GM18858 (cell line): ENCODE data around the gene THADA.
A peak's percentile ranks its signal among the peaks of the same experiment; 100 is the strongest.

Experiments
- ATAC-seq: cut with Tn5 transposase; IDR thresholded peaks from one replicate; pipeline ENCODE4 v1.9.1; 2021; ENCODE audit not compliant: unreplicated experiment

THADA gene

GRCh38 chr2:43513796-43514195, 82.0 kb downstream of the THADA start:
- ATAC-seq: no peak

- no peak for ATAC-seq
Observed at GRCh38 chr2:43513216-43513615, 82.6 kb downstream of the THADA start.

DNA sequence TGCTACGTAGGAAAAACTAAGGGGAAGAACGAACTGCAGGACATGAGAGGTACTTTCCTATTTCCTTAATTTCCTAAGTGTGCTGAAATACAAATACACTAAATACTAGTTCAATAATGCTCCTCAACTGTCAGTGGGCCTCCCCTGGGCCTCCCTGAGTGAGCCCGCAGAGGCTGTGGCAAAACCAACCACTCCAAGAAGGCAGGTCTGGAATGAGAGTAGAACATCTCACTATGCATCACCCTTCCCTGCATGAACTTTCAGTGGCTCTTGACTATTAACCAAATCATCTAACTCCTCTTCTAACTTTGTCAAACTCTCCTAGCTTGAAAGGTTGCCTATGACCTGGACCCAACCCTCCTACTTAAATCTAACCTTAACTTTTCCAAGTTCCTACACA, 84.6 kb downstream of the THADA start:
- ATAC-seq: no peak

- ATAC-seq: no peak
Observed at GRCh38 chr2:43509886-43510285, 86.0 kb downstream of the THADA start.

DNA sequence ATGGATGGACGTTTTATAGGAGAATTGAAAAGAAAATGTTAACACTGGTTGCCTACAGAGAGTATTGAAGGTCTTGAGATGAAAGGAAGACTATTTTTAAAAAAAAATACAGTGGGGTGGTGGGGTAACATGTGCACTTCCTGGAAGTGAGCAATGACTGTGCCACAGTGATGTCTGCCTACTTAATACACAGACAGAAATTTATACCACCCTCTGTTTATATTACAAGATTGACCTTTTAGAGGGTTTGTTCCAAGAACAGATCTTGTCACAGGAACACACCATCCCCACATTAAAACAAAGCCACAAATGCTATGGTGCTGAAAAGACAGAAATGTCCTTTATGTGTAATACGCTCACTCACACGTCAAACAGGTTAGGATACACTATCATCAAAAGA, 87.6 kb downstream of the THADA start:
- ATAC-seq: no peak

DNA sequence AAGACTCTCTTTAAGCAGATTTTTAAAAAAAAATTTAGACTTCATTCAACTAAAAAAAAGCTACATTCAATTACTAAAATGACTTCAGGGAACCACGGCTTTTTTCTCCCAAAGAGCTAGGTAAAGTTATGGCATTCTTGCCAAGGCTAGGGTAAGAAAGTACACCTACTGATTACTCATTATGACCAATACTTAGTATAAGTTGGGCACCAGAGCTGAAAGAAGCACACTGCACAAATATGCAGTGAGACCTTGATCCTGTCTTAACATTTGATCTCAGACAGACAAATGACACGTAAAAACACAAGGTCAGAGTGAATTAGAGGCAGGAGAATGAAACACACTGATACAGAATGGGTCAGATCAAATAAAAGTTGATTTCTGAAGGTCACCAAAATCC, 88.7 kb downstream of the THADA start:
- no peak for ATAC-seq

DNA sequence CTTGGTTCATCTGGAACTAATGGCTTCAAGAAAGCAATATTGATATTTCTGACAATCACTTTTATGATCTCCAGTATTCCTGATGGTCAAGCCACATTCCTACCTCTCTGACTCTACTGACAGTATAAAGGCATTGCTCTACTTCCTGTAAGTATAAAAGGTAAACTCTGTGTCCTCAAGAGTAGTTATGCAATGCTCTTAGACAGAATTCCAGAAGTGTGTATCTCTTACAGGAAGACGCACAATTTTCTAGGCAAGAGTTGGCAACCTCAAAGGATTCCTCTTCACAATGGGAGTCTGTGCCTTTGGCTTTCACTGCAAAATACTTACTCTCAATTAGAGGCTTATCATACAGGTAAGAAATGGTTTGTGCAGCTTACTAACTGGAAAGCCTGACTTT, 100.1 kb downstream of the THADA start:
- ATAC-seq: no peak

- no peak for ATAC-seq
Observed at GRCh38 chr2:43493954-43494353, 101.9 kb downstream of the THADA start.

- no peak for ATAC-seq
Observed at GRCh38 chr2:43491065-43491639, 104.7 kb downstream of the THADA start.

GRCh38 chr2:43490252-43490786, 105.5 kb downstream of the THADA start:
- ATAC-seq: no peak

GRCh38 chr2:43488737-43489136, 107.1 kb downstream of the THADA start:
- ATAC-seq: no peak

- no peak for ATAC-seq
Observed at GRCh38 chr2:43486603-43487002, 109.2 kb downstream of the THADA start.

- no peak for ATAC-seq
Observed at GRCh38 chr2:43484323-43484930, 111.4 kb downstream of the THADA start.

- ATAC-seq: peak; percentile 40
Observed at GRCh38 chr2:43482961-43483360, 112.9 kb downstream of the THADA start.

DNA sequence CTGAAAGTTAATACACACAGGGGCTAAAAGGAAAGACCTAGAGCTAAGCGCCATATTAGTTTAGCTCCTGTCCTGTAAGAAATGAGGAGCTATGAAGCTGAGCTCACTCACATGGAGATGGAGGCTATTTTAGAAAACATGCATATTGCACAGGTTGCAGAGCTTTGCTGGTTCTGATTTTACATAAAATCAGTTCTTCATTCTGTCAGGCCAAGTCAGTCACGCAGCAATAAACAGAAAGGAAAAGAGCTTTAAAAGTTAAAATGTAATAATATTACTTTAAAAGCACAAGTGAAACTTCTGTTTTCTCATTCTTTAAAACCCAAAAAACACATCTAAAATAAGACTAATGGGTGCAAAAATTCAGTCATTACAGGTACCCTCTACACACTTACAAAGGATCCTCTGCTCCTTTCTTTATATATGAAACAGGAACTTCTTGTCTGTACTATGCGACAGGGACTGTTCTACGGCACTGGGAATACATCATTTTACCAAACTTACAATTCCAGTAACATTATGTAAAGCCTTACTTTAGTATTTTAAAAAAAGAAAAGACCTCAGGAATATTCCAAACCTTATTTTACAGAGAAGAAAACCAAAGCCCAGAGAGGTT, 113.8 kb downstream of the THADA start:
- no peak for ATAC-seq

DNA sequence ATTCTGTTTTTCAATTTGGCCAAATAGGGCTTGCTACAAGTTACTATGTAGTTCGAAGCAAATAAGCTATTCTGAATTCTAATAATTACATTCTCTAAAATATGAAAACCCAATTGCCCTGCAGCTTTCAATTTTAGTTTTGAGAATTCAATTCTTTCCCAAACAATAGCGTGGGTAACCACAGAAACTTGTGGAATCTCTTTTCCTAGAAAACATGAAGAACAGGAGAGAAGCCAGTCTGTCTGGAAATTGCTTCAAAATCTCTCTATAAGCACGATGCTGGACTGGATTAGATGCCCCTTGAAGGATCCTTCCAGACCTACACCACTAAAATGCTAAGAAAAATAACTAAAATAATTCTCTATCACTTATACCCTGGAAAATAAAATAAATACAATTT, 115.0 kb downstream of the THADA start:
- no peak for ATAC-seq

GRCh38 chr2:43478412-43479086, 117.3 kb downstream of the THADA start:
- no peak for ATAC-seq

DNA sequence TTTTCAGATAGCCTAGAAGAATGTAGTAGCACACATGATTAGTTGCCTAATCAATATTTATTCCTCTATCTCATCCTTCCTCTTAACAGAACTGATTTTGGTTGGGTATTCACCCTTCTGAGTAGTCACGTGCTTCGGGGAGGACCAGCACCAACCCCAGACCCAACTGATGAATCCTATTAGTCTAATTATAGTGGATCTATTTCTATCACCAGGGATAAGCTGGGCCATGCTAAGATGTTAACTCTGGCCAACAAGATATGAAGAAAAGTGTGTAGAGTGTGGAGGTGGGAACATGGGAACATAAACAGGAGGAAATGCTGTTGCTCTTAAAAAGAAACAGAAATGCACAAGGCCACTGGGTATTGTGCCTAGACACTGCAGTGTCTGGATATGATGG, 119.9 kb downstream of the THADA start:
- no peak for ATAC-seq

DNA sequence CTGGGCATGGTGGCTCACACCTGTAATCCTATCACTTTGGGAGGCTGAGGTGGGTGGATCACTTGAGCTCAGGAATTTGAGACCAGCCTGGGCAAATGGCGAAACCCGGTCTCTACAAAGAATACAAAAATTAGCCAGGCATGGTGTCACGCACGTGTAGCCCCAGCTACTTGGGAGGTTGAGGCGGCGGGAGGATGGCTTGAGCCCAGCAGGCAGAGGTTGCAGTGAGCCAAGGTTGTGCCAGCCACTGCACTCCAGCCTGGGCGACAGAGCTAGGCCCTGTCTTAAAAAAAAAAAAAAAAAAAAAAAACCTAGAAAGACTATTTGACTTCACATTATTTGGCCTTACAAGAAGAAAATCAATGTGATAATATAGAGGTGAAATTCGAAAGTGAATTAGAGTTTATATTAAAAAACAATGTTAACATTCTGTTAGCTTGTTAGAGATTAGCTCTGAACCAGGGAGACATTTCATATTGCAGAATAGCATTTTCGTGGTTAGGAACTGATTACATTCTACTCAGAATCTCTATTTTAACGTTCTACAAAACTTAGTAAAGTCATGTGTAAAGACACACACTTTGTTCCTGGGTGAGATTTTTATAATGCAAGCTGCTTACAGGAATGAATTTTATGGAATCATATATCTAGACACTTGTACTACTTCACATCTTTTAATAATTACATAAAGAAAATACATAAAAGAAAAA, 120.5 kb downstream of the THADA start:
- no peak for ATAC-seq

GRCh38 chr2:43474273-43474672, 121.6 kb downstream of the THADA start:
- ATAC-seq: no peak

GRCh38 chr2:43473767-43474166, 122.1 kb downstream of the THADA start:
- no peak for ATAC-seq
